IPS-NIHi7 (cell line): Measurements from ENCODE around the gene PROM1.
A peak's percentile ranks its signal among the peaks of the same experiment; 100 is the strongest.

Source experiments
- DNase-seq: peaks from one replicate; pipeline ENCODE4 v3.0.0; 2012; ENCODE audit warnings: mixed read lengths; ENCODE audit errors: extremely low spot score

PROM1 gene

DNA sequence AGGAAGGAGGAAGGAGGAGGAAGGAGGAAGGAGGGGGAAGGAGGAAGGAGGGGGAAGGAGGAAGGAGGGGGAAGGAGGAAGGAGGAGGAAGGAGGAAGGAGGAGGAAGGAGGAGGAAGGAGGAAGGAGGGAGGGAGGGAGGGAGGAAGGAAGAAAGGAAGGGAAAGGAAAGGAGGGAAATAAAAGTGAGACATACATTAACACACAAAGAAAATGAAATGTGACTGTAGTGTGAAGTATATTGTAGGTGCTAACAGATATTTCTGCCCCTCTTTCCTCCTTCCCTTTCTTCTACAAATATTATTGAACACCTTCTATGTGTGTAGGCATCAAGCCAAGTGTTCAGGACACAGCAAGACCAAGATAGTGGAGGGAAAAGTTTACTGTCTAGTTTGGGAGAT is 26.4 kb upstream of the PROM1 start:
- DNase-seq = no peak

DNA sequence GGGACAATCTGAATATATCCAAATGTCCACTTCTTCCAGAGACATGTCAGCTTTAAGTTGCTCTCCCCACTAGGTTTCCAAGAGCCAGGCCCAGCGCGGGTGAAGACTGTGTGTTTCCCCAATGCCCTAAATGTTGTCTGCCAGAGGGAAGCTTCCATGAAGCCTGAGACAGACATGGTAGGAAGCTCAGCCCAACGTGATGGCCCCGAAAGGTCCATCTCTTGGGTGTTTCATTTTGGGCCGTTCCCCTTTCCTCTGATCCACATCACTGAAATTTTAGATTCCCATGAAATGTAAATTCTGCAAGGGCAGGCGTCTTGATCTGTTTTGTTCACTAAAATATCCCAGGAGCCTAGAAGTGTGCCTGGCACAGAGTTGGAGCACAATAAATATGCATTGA is 25.4 kb upstream of the PROM1 start:
- no peak for DNase-seq

GRCh38 chr4:16106956-16107355 is 23.1 kb upstream of the PROM1 start:
- no peak for DNase-seq

- DNase-seq = no peak
Observed at GRCh38 chr4:16104520-16104919, 20.7 kb upstream of the PROM1 start.

- DNase-seq = no peak
Observed at GRCh38 chr4:16102356-16102755, 18.5 kb upstream of the PROM1 start.

DNA sequence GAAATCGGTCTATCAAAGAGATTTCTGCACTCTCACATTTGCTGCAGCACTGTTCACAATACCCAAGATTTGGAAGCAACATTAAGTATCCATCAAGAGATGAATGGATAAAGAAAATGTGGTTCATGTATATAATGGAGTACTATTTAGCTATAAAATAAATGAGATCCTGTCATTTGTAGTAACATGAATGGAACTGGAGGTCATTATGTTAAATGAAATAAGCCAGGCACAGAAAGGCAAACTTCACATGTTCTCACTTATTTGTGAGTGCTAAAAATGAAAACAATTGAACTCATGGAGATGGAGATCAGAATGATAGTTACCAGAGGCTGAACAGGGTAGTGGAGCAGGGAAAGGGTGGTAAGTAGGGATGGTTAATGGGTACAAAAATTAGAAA is 17.0 kb upstream of the PROM1 start:
- DNase-seq = no peak

DNA sequence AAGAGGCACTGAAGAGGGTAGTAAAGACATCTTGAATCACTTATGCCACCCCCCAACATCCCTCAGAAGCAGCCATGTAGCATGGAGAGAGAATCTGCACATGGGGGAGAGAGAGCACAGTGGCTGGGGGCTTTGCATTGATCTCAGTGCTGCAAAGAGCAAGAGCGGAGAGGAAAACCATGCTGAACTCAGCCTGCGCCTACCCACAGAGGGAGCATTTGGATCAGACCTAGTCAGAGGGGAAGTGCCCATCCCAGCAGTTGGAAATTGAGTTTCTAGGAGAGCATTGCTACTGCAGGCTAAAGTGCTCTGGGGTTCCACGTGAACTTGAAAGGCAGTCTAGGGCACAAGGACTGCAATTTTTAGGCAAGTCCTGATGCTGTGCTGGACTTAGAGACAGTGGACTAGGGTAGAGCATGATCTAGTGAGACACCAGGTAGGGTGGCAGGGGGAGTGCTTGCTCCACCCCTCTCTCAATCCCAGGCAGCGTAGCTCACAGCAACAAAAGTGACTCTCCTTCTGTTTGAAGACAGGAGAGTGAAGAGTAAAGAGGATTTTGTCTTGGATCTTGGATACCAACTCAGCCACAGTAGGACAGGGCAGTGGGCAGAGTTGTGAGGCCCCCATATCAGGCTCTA is 9.0 kb upstream of the PROM1 start:
- no peak for DNase-seq

DNA sequence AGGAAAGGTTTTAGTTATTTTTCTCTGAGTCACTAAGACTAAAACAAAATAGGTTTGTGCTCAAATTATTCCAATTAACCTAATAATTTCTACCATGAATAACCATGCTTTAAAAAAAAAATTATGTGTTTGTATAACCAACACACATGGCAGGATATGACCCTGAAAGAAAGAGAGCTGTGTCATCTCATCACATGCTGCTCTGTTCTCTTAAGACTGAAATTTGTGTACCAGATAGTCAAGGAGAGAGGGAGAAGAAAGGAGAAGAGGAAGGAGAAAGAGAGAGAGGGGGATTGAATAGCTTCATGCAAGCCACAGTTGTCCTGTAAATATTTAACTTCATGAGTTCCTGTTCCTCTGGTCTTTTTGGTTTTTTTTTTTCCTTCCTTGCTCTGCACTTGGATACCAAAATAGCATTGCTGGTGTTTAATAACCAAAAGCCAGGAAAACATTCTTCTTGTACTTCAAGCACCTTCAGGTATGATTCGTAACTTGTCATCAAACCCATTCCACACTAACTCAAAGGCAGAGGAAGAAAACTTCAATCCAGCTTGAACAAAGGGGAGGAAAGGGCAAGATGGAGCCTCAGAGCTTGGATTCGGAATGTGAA is 6.4 kb upstream of the PROM1 start:
- no peak for DNase-seq

DNA sequence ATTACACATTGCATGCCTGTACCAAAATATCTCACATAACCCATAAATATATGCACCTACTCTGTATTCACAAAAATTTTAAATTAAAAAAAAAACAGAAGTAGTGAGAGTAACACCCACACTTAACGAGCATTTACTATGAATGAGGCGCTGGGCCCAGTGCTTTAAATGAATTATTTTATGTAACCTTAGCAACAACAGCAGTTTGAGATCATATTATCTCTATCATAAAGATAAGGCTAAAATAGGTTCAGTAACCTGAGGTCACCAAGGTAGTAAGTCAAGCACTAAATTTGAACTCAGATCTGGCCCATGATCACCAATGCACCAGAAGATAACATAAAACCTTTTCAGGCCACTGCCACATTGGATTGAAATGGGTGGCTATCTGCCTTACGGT is 5.3 kb upstream of the PROM1 start:
- DNase-seq = no peak

DNA sequence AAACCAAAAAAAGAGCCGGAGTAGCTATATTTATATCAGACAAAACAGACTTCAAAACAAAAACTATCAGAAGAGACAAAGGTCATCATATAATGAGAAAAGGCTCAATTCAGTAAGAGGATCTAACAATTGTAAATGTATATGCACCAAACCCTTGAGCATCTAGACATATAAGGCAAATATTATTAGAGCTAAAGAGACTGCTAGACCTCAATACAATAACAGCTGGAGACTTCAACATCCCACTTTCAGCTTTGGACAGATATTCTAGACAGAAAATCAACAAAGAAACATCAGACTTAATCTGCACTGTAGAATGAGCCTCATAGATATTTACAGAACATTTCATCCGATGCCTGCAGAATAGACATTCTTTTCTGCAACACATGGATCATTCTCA is 4.8 kb upstream of the PROM1 start:
- no peak for DNase-seq

DNA sequence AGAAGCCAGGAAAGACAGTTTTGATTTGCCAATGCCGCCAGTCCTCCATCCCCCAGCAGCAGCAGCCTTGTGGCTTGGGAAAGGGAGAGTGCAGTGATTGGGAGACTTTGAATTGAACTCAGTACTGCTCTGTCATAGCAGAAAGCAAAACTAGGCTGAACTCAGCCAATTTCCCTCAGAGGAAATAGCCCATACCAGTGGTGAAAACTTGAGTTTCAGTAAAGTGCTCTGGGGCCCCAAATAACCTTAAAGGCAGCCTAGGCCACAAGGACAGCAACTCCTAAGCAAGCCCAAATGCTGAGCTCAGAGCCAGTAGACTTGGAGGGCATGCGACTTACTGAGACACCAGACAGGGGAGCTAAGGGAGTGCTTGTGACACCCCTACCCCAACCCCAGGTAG is 2.0 kb upstream of the PROM1 start:
- DNase-seq = no peak

GRCh38 chr4:16082426-16083240 is 1.2 kb downstream of the PROM1 start:
- DNase-seq = peak; percentile 91

- DNase-seq = no peak
Observed at GRCh38 chr4:16082041-16082425, 1.8 kb downstream of the PROM1 start.

DNA sequence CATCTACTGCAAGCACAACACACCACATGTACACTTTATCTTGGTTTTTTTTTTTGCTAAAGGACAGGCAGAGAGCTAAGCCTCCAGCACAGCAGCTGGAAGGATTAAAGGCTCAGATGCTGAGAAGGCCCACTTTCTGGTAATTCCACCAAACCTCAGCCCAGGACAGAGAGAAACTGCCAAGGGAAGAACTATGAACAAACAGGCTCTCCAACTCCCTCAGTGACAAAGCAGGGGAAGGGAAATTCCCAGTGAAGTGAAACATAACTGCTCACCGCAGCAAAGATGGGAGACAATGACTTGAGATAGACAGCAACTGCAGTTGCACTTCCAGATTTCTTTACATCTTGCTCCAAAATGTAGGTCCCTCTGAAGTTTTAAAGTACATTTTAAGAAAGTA is 4.8 kb downstream of the PROM1 start:
- no peak for DNase-seq

GRCh38 chr4:16078195-16078760 is 5.5 kb downstream of the PROM1 start:
- no peak for DNase-seq

- no peak for DNase-seq
Observed at GRCh38 chr4:16077786-16078185, 6.0 kb downstream of the PROM1 start.

- no peak for DNase-seq
Observed at GRCh38 chr4:16075975-16076757, 7.7 kb downstream of the PROM1 start.

- no peak for DNase-seq
Observed at GRCh38 chr4:16075061-16075460, 8.8 kb downstream of the PROM1 start.

GRCh38 chr4:16072168-16072567 is 11.7 kb downstream of the PROM1 start:
- DNase-seq = no peak

GRCh38 chr4:16070203-16070602 is 13.6 kb downstream of the PROM1 start:
- no peak for DNase-seq

GRCh38 chr4:16067515-16067914 is 16.3 kb downstream of the PROM1 start:
- DNase-seq = no peak

DNA sequence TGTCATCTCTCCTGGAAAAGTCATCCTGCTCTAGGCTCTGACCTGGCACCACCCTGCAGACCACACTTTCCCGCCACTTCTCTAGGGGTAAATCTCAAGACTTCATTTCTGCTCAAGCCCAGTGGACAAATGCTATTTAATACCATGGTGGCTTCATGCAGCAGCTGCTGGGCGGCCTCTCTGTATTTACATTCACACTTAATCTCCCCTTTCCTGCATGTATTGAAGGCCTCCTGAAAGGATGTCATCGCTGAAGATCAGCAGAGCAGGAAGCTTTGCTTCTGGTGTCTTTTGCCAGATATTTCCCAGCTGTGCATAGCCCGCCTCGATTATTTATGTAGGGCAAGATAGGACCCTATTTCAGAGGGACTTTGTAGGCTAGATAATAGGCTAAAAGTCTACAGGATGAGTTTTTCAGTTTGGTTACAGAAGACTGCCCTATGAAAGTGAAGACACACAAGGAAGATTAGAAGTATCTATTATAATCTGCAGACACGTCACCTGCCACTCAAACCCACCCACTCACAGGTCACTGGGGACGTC is 17.2 kb downstream of the PROM1 start:
- DNase-seq = no peak
